ENCODE measurements around the gene TMEM131. TPM values are rescaled to one million over a fixed set of nuclear protein-coding genes. Genes with fewer than 3 reads are reported as not detected.

TMEM131 gene
- total and polyA plus RNA-seq, 7 donors = 7.7 to 33.3 (median 20.1) TPM

- Histone ChIP-seq H3K36me3 (ENCODE audit: insufficient read depth in 1 of 2, low read depth in 1 of 2) (peaks cover 0 to 23% of the 10 kb centered on the region in 2 donors), H3K27ac (no peak overlapping the region), H3K27me3 (ENCODE audit: insufficient read depth in 3 of 3, low read length in 2 of 3) (no peaks in the 10 kb centered on the region), H3K9me3 (no peaks in the 10 kb centered on the region), H3K4me3 (no peak overlapping the region), H3K4me1 (no peaks in the 10 kb centered on the region)
- TF ChIP-seq CTCF (IDR thresholded peaks at IDR 0.05) = no peak
- intact Hi-C loops (cut with DNase I) = no loop called here
- 51 to 71% (median 56%) methylated on average over 4 of the region's 4 CpGs for WGBS, 3 donors
- DNase-seq (no peak), ATAC-seq (peak in 3 of 4 donors; percentile 21 to 54 (median 44))
Observed at GRCh38 chr2:97747716-97748115, 248.0 kb downstream of the TMEM131 start.

- H3K27me3 ChIP-seq (ENCODE audit: insufficient read depth in 3 of 3, low read length in 2 of 3) = no peaks in the 10 kb centered on the region
- H3K27ac ChIP-seq = no peak overlapping the region
- H3K4me3 ChIP-seq = no peak overlapping the region
- H3K36me3 ChIP-seq (ENCODE audit: insufficient read depth in 1 of 2, low read depth in 1 of 2) = peaks cover 0 to 19% of the 10 kb centered on the region in 2 donors
- no peaks in the 10 kb centered on the region for H3K4me1 ChIP-seq
- intact Hi-C loops (cut with DNase I) = no loop called here
- TF ChIP-seq CTCF (IDR thresholded peaks at IDR 0.05) = no peak
- WGBS, 3 donors = 49 to 65% (median 54%) methylated on average over 3 of the region's 3 CpGs
- no peak for DNase-seq
- ATAC-seq = peak in 1 of 4 donors; percentile 3
- H3K9me3 ChIP-seq = no peaks in the 10 kb centered on the region
Observed at GRCh38 chr2:97747285-97747684, 248.5 kb downstream of the TMEM131 start.

GRCh38 chr2:97745474-97746174, 250.1 kb downstream of the TMEM131 start:
- Histone ChIP-seq H3K27ac (no peak overlapping the region), H3K27me3 (ENCODE audit: insufficient read depth in 3 of 3, low read length in 2 of 3) (no peaks in the 10 kb centered on the region), H3K4me3 (no peak overlapping the region), H3K4me1 (no peaks in the 10 kb centered on the region), H3K36me3 (ENCODE audit: insufficient read depth in 1 of 2, low read depth in 1 of 2) (peaks cover 0 to 6% of the 10 kb centered on the region in 2 donors), H3K9me3 (no peaks in the 10 kb centered on the region)
- no peak for TF ChIP-seq CTCF (IDR thresholded peaks at IDR 0.05)
- ATAC-seq (no peak), DNase-seq (no peak)
- 62 to 74% (median 68%) methylated on average over 10 of the region's 10 CpGs for WGBS, 3 donors
- intact Hi-C loops (cut with DNase I) = no loop called here

- no peak overlapping the region for H3K27ac ChIP-seq
- no peaks in the 10 kb centered on the region for H3K9me3 ChIP-seq
- DNase-seq = no peak
- WGBS, 3 donors = 68 to 82% (median 72%) methylated on average over 6 of the region's 6 CpGs
- H3K27me3 ChIP-seq (ENCODE audit: insufficient read depth in 3 of 3, low read length in 2 of 3) = no peaks in the 10 kb centered on the region
- H3K36me3 ChIP-seq (ENCODE audit: insufficient read depth in 1 of 2, low read depth in 1 of 2) = peaks cover 0 to 6% of the 10 kb centered on the region in 2 donors
- intact Hi-C loops (cut with DNase I) = no loop called here
- H3K4me1 ChIP-seq = no peaks in the 10 kb centered on the region
- no peak for TF ChIP-seq CTCF (IDR thresholded peaks at IDR 0.05)
- no peak for ATAC-seq
- H3K4me3 ChIP-seq = no peak overlapping the region
Observed at GRCh38 chr2:97743913-97744312, 251.8 kb downstream of the TMEM131 start.

Measured in psoas muscle (tissue), 8 donors.